WTC11 (cell line): ENCODE measurements around the gene RHBDD1.

ENCODE experiments used
- NR3C1 ChIP-seq: sonication (generic); formaldehyde crosslinking; conservative IDR thresholded peaks from 2 replicates; pipeline ENCODE4 v1.8.1; 2023; ENCODE audit warnings: low read depth, mild to moderate bottlenecking, missing genetic modification reagents
- TF ChIP-seq, protein P1 (sequence below): fragments of 200-600 bp; IDR thresholded peaks from 2 replicates; pipeline ENCODE4 v1.8.0; 2022; ENCODE audit warnings: antibody characterized with exemption

DNA sequence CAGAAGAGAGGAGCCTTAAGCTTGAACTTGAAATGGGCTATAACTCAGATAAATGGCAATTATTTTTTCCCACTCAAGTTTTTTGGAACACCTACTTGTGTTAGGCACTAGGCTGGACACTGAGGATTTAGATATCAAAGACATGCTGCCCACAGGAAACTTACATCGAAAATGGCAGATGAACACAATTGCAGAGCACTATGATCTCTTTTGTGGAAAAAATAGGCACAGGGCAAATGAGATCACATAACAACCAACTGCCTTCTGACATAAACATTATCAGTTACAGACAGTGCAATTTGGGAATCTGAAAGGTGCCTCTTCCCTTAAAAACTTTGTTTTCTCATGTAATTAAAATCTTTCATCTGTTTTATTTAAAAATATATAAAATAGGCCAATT, 32.4 kb upstream of the RHBDD1 start:
- TF ChIP-seq, protein P1, sequence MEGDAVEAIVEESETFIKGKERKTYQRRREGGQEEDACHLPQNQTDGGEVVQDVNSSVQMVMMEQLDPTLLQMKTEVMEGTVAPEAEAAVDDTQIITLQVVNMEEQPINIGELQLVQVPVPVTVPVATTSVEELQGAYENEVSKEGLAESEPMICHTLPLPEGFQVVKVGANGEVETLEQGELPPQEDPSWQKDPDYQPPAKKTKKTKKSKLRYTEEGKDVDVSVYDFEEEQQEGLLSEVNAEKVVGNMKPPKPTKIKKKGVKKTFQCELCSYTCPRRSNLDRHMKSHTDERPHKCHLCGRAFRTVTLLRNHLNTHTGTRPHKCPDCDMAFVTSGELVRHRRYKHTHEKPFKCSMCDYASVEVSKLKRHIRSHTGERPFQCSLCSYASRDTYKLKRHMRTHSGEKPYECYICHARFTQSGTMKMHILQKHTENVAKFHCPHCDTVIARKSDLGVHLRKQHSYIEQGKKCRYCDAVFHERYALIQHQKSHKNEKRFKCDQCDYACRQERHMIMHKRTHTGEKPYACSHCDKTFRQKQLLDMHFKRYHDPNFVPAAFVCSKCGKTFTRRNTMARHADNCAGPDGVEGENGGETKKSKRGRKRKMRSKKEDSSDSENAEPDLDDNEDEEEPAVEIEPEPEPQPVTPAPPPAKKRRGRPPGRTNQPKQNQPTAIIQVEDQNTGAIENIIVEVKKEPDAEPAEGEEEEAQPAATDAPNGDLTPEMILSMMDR = no peak
- no peak for TF ChIP-seq NR3C1
